Pancreas (tissue), 10 donors: ENCODE data around the gene RAB4A. TPM values are rescaled to one million over a fixed set of nuclear protein-coding genes. Genes with fewer than 3 reads are reported as not detected.
A peak's percentile ranks its signal among the peaks of the same experiment; 100 is the strongest.

Experiments
- ATAC-seq, 4 donors: fragments of 200-7000 bp; cut with Tn5 transposase; one replicate each; pipeline versions ENCODE4 v1.8.0 to v1.9.1; 2020; ENCODE audit warnings: mild to moderate bottlenecking in 4 of 4, moderate library complexity in 4 of 4
- DNase-seq, 6 donors: peaks; one replicate each; pipeline ENCODE4 v3.0.0-alpha.2; 2020
- FAIRE-seq: peaks from 2 replicates; lab custom pipeline; 2012; peaks lifted over from hg19 to GRCh38; lab: Jason Lieb, UNC
- H3K27ac ChIP-seq, 4 donors: fragments of 200-600 bp; sonication (generic); 1 replicate in 3 of 4; 2 replicates in 1 of 4; pipeline versions ENCODE4 v1.5.0 to v1.8.0; 2020
- H3K27me3 ChIP-seq, 4 donors: fragments of 200-600 bp; one replicate each; pipeline ENCODE4 v1.8.0; 2021
- H3K36me3 ChIP-seq, 3 donors: fragments of 200-600 bp; sonication (generic) in 1 of 3; one replicate each; pipeline versions ENCODE4 v1.5.0 to v1.8.0; 2020 to 2021
- H3K4me1 ChIP-seq, 3 donors: fragments of 200-600 bp; one replicate each; pipeline ENCODE4 v1.8.0; 2021
- H3K4me3 ChIP-seq, 4 donors: fragments of 200-600 bp; sonication (generic) in 2 of 4; one replicate each; pipeline versions ENCODE4 v1.5.0 to v1.8.0; 2020 to 2021
- H3K9me3 ChIP-seq, 4 donors: fragments of 200-600 bp; one replicate each; pipeline ENCODE4 v1.8.0; 2021
- CTCF ChIP-seq, 4 donors: fragments of 200-600 bp; sonication (generic) in 3 of 4; IDR thresholded peaks; one replicate each; pipeline versions ENCODE4 v1.5.0 to v1.8.0; 2021; ENCODE audit warnings: antibody characterized with exemption in 4 of 4
- WGBS, 2 donors: extraction: QIAGEN DNeasy Blood & Tissue Kit; methylation state at CpG; one replicate each; pipeline ENCODE4 v1.1.7; 2013; 5-methylcytosine and 5-hydroxymethylcytosine counted together
- intact Hi-C, 3 donors: fragments of 100-400 bp; cut with DNase I; formaldehyde crosslinking; loops; one replicate each; pipeline versions ENCODE4 v1.11.1 to v1.14.2; 2022
- polyA plus RNA-seq, 2 donors: library from polyadenylated mRNA; stranded (reverse); fragments of 200-250 nt; gene quantifications; one replicate each; pipeline ENCODE4 v1.2.3, GENCODE V29; 2013
- total RNA-seq, 6 donors: library from RNA; stranded (reverse); fragmentation: NEBNext Ultra II Directional in 4 of 6; extraction: Animal tissue kit (Norgen Biotek cat#: 25700) in 4 of 6; gene quantifications; one replicate each; pipeline versions ENCODE4 v1.2.1 to v1.2.4, GENCODE V29; 2021 to 2023
- donor health status: healthy with polysubstance abuse.
- donor health status: DM: no; HTN: no; CAD: no; lungs with moderate emphysema.
- donor health status: DM: no; HTN: no; CAD: no.
- donor health status: control.
- donor health status: control.
- donor health status: Bipolar disorder and iron deficiency.
- donor health status: DM: yes; HTN: yes; CAD: no.
- donor health status: DM: no; HTN: no; CAD: no.
- donor health status: DM: no; HTN: no; CAD: no.
- donor health status: DM: yes; HTN: yes; CAD: no.

RAB4A gene
- total and polyA plus RNA-seq, 8 donors, result 14.5 to 67.4 (median 53.7) TPM

GRCh38 chr1:229310833-229311232 lies 39.9 kb downstream of the RAB4A start:
- Histone ChIP-seq H3K36me3 (peaks cover 0 to 10% (median 10%) of the 10 kb centered on the region in 3 donors), H3K9me3 (no peaks in the 10 kb centered on the region), H3K4me1 (no peaks in the 10 kb centered on the region), H3K4me3 (no peak overlapping the region), H3K27ac (no peak overlapping the region), H3K27me3 (no peaks in the 10 kb centered on the region)
- intact Hi-C loops, result no loop called here
- WGBS, 2 donors, result 68 to 70% methylated on average over 6 of the region's 6 CpGs
- FAIRE-seq (no peak), ATAC-seq (peak in 3 of 4 donors; percentile 25 to 52 (median 51)), DNase-seq (no peak)
- TF ChIP-seq CTCF (IDR thresholded peaks at IDR 0.05), result no peak

GRCh38 chr1:229316166-229316565 lies 45.3 kb downstream of the RAB4A start:
- TF ChIP-seq CTCF (IDR thresholded peaks at IDR 0.05), result no peak
- Histone ChIP-seq H3K27ac (no peak overlapping the region), H3K4me1 (no peaks in the 10 kb centered on the region), H3K36me3 (no peaks in the 10 kb centered on the region), H3K27me3 (no peaks in the 10 kb centered on the region), H3K9me3 (no peaks in the 10 kb centered on the region), H3K4me3 (no peak overlapping the region)
- ATAC-seq (no peak), FAIRE-seq (peak; percentile 49), DNase-seq (no peak)
- intact Hi-C loops, result no loop called here
- WGBS, 2 donors, result 87 to 93% methylated on average over 2 of the region's 2 CpGs

GRCh38 chr1:229318056-229318455 lies 47.1 kb downstream of the RAB4A start:
- H3K4me3 ChIP-seq, result no peak overlapping the region
- ATAC-seq (no peak), DNase-seq (no peak), FAIRE-seq (no peak)
- no peaks in the 10 kb centered on the region for H3K27me3 ChIP-seq
- intact Hi-C loops, result no loop called here
- no peaks in the 10 kb centered on the region for H3K36me3 ChIP-seq
- H3K4me1 ChIP-seq, result no peaks in the 10 kb centered on the region
- TF ChIP-seq CTCF (IDR thresholded peaks at IDR 0.05), result no peak
- no peak overlapping the region for H3K27ac ChIP-seq
- WGBS, 2 donors, result 81 to 86% methylated on average over 4 of the region's 4 CpGs
- H3K9me3 ChIP-seq, result no peaks in the 10 kb centered on the region

- no peaks in the 10 kb centered on the region for H3K9me3 ChIP-seq
- ATAC-seq (no peak), FAIRE-seq (no peak), DNase-seq (no peak)
- no peak overlapping the region for H3K4me3 ChIP-seq
- intact Hi-C loops, result no loop called here
- H3K36me3 ChIP-seq, result peaks cover 0 to 6% (median 5%) of the 10 kb centered on the region in 3 donors
- H3K27me3 ChIP-seq, result no peaks in the 10 kb centered on the region
- 93 to 95% methylated on average over 7 of the region's 7 CpGs for WGBS, 2 donors
- no peak overlapping the region for H3K27ac ChIP-seq
- no peaks in the 10 kb centered on the region for H3K4me1 ChIP-seq
- no peak for TF ChIP-seq CTCF (IDR thresholded peaks at IDR 0.05)
These were observed 48.6 kb downstream of the RAB4A start for GRCh38 chr1:229319487-229319886.

GRCh38 chr1:229323201-229323600 lies 52.3 kb downstream of the RAB4A start:
- no peak overlapping the region for H3K4me3 ChIP-seq
- WGBS, 2 donors, result 90 to 93% methylated on average over 7 of the region's 7 CpGs
- H3K9me3 ChIP-seq, result no peaks in the 10 kb centered on the region
- TF ChIP-seq CTCF (IDR thresholded peaks at IDR 0.05), result no peak
- FAIRE-seq, result no peak
- H3K36me3 ChIP-seq, result peaks cover 0 to 16% (median 5%) of the 10 kb centered on the region in 3 donors
- no peaks in the 10 kb centered on the region for H3K4me1 ChIP-seq
- no peak for ATAC-seq
- no peak for DNase-seq
- no peak overlapping the region for H3K27ac ChIP-seq
- intact Hi-C loops, result no loop called here
- H3K27me3 ChIP-seq, result no peaks in the 10 kb centered on the region
